NCI-H82 treated with DMSO at 0.1 percent for 48 hours (cell line): ENCODE measurements around the gene PDZD2.

ENCODE experiments used
- DNase-seq: peaks from one replicate; lab custom pipeline; 2025; ENCODE audit not compliant: unreplicated experiment; lab: John Stamatoyannopoulos, UW

PDZD2 gene

GRCh38 chr5:32156635-32157034 lies 517.7 kb downstream of the PDZD2 start:
- no peak for DNase-seq

GRCh38 chr5:32157078-32157477 lies 518.1 kb downstream of the PDZD2 start:
- DNase-seq: no peak

- no peak for DNase-seq
Measured at GRCh38 chr5:32158679-32158975, 519.7 kb downstream of the PDZD2 start.

GRCh38 chr5:32159328-32160072 lies 520.6 kb downstream of the PDZD2 start:
- DNase-seq: no peak

GRCh38 chr5:32160228-32160627 lies 521.3 kb downstream of the PDZD2 start:
- no peak for DNase-seq
